K562 (cell line): ENCODE results near the gene COG4. TPM values are rescaled to one million over a fixed set of nuclear protein-coding genes. Genes with fewer than 3 reads are reported as not detected.

ENCODE experiments used
- ATAC-seq: fragments of 200-7000 bp; cut with Tn5 transposase; 3 replicates; pipeline ENCODE4 v1.9.1; 2020; ENCODE audit warnings: moderate library complexity
- BruUV-seq: library from RNA; stranded (reverse); fragments of 400-500 nt; replicated peaks from 2 replicates; lab custom pipeline; 2021; lab: Mats Ljungman, UMichigan
- CTCF ChIA-PET: fragments of 300-600 bp; formaldehyde crosslinking; extraction: SDS; loops from one replicate; lab custom pipeline; 2021; ENCODE audit warnings: low intra/inter-chr PET ratio; lab: Yijun Ruan, JAX
- POLR2A ChIA-PET: fragments of 300-600, 350-650 bp; sonication (Branson Sonifier 250); formaldehyde crosslinking; extraction: SDS; loops from one replicate; lab custom pipeline; 2021; ENCODE audit warnings: antibody characterized with exemption, inconsistent platforms; lab: Yijun Ruan, JAX
- DNase-seq, 4 experiments: peaks; one replicate each; pipeline versions ENCODE4 v3.0.0 to v3.0.0-alpha.2; 2011 to 2018; ENCODE audit warnings: low spot score in 3 of 4, mixed read lengths in 3 of 4; ENCODE audit errors: extremely low read depth in 1 of 4
- FAIRE-seq: peaks from 2 replicates; lab custom pipeline; 2011; peaks lifted over from hg19 to GRCh38; lab: Jason Lieb, UNC
- H2AFZ ChIP-seq: 2 replicates; pipeline ENCODE4 v1.6.0; 2011; ENCODE audit warnings: low read depth, low read length, control low read depth, inconsistent platforms
- H3K27ac ChIP-seq: fragments of 200-600 bp; 3 replicates; pipeline ENCODE4 v1.8.0; 2011; ENCODE audit warnings: low read depth, mild to moderate bottlenecking, control low read depth, inconsistent platforms, low read length, moderate library complexity, mixed read lengths; ENCODE audit errors: extremely low read depth
- H3K27me3 ChIP-seq, 2 experiments: fragments of 300-600 bp in 1 of 2; 2 replicates in 1 of 2; 3 replicates in 1 of 2; pipeline versions ENCODE4 v1.6.0 to v1.8.0; 2011; ENCODE audit warnings: inconsistent platforms in 2 of 2, low read length in 2 of 2, mild to moderate bottlenecking in 1 of 2, mixed read lengths in 1 of 2, moderate library complexity in 1 of 2; ENCODE audit not compliant: control insufficient read depth in 2 of 2, insufficient read depth in 2 of 2
- H3K36me3 ChIP-seq: fragments of 300-600 bp; 3 replicates; pipeline ENCODE4 v1.8.0; 2011; ENCODE audit warnings: mild to moderate bottlenecking, low read length, inconsistent platforms; ENCODE audit not compliant: control insufficient read depth, insufficient read depth
- H3K4me1 ChIP-seq, 2 experiments: fragments of 200-600 bp in 1 of 2; replicated peaks in 1 of 2; 2 replicates in 1 of 2; 3 replicates in 1 of 2; pipeline versions ENCODE4 v1.5.1 to v1.8.0; 2011; ENCODE audit warnings: inconsistent platforms in 2 of 2, low read length in 2 of 2, mild to moderate bottlenecking in 1 of 2, mixed read lengths in 1 of 2, moderate library complexity in 1 of 2; ENCODE audit not compliant: control insufficient read depth in 2 of 2, insufficient read depth in 2 of 2
- H3K4me2 ChIP-seq: 2 replicates; pipeline ENCODE4 v1.6.1; 2011; ENCODE audit warnings: low read length, control low read depth, inconsistent platforms, mixed read lengths; ENCODE audit not compliant: insufficient read depth
- H3K4me3 ChIP-seq: fragments of 200-600 bp; sonication (generic), shearing (Covaris generic); 2 replicates; pipeline ENCODE4 v1.5.1; 2016; ENCODE audit warnings: control low read depth, inconsistent platforms
- H3K79me2 ChIP-seq: fragments of 200-600 bp; 3 replicates; pipeline ENCODE4 v1.8.0; 2011; ENCODE audit warnings: low read length, inconsistent platforms; ENCODE audit not compliant: control insufficient read depth, insufficient read depth
- H3K9ac ChIP-seq, 2 experiments: 2 replicates each; pipeline versions ENCODE4 v1.6.0 to v1.6.1; 2011; ENCODE audit warnings: low read depth in 2 of 2, low read length in 2 of 2, control low read depth in 1 of 2, inconsistent platforms in 1 of 2, mild to moderate bottlenecking in 1 of 2, mixed read lengths in 1 of 2; ENCODE audit not compliant: insufficient read depth in 1 of 2
- H3K9me1 ChIP-seq: one replicate; pipeline ENCODE4 v1.6.0; 2011; ENCODE audit warnings: inconsistent platforms, mild to moderate bottlenecking, low read length, moderate library complexity; ENCODE audit not compliant: control insufficient read depth, insufficient read depth
- H3K9me3 ChIP-seq: replicated peaks from 2 replicates; pipeline ENCODE4 v1.5.1; 2011; ENCODE audit warnings: low read depth, low read length, inconsistent platforms; ENCODE audit not compliant: control insufficient read depth, insufficient read depth
- H4K20me1 ChIP-seq: replicated peaks from 2 replicates; pipeline ENCODE4 v1.6.1; 2011; ENCODE audit warnings: low read length, inconsistent platforms, mixed read lengths; ENCODE audit not compliant: control insufficient read depth, insufficient read depth
- BCOR ChIP-seq: fragments of 450-650 bp; IDR thresholded peaks from 2 replicates; pipeline ENCODE4 v1.6.1; 2016
- FOS ChIP-seq: IDR thresholded peaks from 3 replicates; pipeline ENCODE4 v1.6.1; 2011; ENCODE audit not compliant: insufficient read length; ENCODE audit errors: extremely low read depth
- GTF2F1 ChIP-seq: IDR thresholded peaks from 2 replicates; pipeline ENCODE4 v1.6.1; 2011; ENCODE audit warnings: low read depth, low read length, improper control_type of control experiment
- ILK ChIP-seq: fragments of 450-650 bp; IDR thresholded peaks from 2 replicates; pipeline ENCODE4 v1.6.1; 2016; ENCODE audit warnings: missing genetic modification characterization, low read depth, mild to moderate bottlenecking, missing compliant biosample characterization, moderate library complexity, borderline replicate concordance
- JUNB ChIP-seq: fragments of 450-650 bp; formaldehyde crosslinking; conservative IDR thresholded peaks from 2 replicates; pipeline ENCODE4 v1.4.0; 2020; ENCODE audit warnings: mild to moderate bottlenecking
- NR4A1 ChIP-seq, 2 experiments: fragments of 250-450 bp in 1 of 2; fragments of 450-650 bp in 1 of 2; sonication (Bioruptor Pico) in 1 of 2; IDR thresholded peaks; 2 replicates each; pipeline versions ENCODE4 v1.4.0 to v1.6.1; 2016 to 2020; ENCODE audit warnings: mild to moderate bottlenecking in 2 of 2, missing compliant biosample characterization in 1 of 2, missing genetic modification characterization in 1 of 2, moderate library complexity in 1 of 2
- RBM15 ChIP-seq: fragments of 200-400 bp; formaldehyde crosslinking; IDR thresholded peaks from 2 replicates; pipeline ENCODE4 v1.6.1; 2018; ENCODE audit warnings: mild to moderate bottlenecking, low read length, moderate library complexity; ENCODE audit not compliant: insufficient read depth
- RBM17 ChIP-seq: fragments of 200-400 bp; formaldehyde crosslinking; IDR thresholded peaks from 2 replicates; pipeline ENCODE4 v1.6.1; 2017; ENCODE audit warnings: low read depth, mild to moderate bottlenecking, low read length, borderline replicate concordance
- SIN3A ChIP-seq, 2 experiments: fragments of 150-350 bp in 1 of 2; IDR thresholded peaks; 2 replicates each; pipeline ENCODE4 v1.6.1; 2011 to 2016; ENCODE audit warnings: borderline replicate concordance in 2 of 2, low read depth in 2 of 2, low read length in 2 of 2, mild to moderate bottlenecking in 2 of 2, moderate library complexity in 2 of 2; ENCODE audit not compliant: control insufficient read depth in 1 of 2
- TRIM28 ChIP-seq: fragments of 450-650 bp; IDR thresholded peaks from 2 replicates; pipeline ENCODE4 v1.6.1; 2017
- USF1 ChIP-seq: sonication (generic); formaldehyde crosslinking; IDR thresholded peaks from 2 replicates; pipeline ENCODE4 v1.9.0; 2022; ENCODE audit warnings: mild to moderate bottlenecking, missing genetic modification reagents
- ZFP36 ChIP-seq: fragments of 150-350 bp; IDR thresholded peaks from 2 replicates; pipeline ENCODE4 v1.6.1; 2018; ENCODE audit warnings: low read length, low read depth; ENCODE audit not compliant: partially characterized antibody
- ZNF121 ChIP-seq: sonication (generic); formaldehyde crosslinking; conservative IDR thresholded peaks from 2 replicates; pipeline ENCODE4 v1.8.0; 2022; ENCODE audit warnings: missing genetic modification reagents
- ZNF23 ChIP-seq: fragments of 250-450 bp; sonication (Bioruptor Pico); IDR thresholded peaks from 2 replicates; pipeline ENCODE4 v1.4.0; 2020; ENCODE audit warnings: mild to moderate bottlenecking
- WGBS: fragments of 100-300 bp; shearing (Covaris generic); methylation state at CpG from one replicate; pipeline ENCODE4 v1.1.6; 2016; ENCODE audit warnings: low coverage, mixed read lengths; ENCODE audit not compliant: insufficient coverage; ENCODE audit errors: missing lambda C conversion rate; 5-methylcytosine and 5-hydroxymethylcytosine counted together
- in situ Hi-C: fragments of 300-500 bp; cut with MboI; formaldehyde crosslinking; loops from 4 replicates; pipeline ENCODE4 v1.15.0; 2018; ENCODE audit warnings: inconsistent platforms, mixed read lengths
- intact Hi-C: fragments of 100-400 bp; cut with micrococcal nuclease; formaldehyde crosslinking; loops from 2 replicates; pipeline ENCODE4 v1.14.2; 2022
- polyA plus RNA-seq, 8 experiments: library from polyadenylated mRNA; depleted of rRNA in 4 of 8; stranded (reverse) in 5 of 8; unstranded in 3 of 8; fragments of >200 nt; fragmentation: Nextera tagmentation in 2 of 8; fragmentation: Illumina TruSeq in 1 of 8; extraction: Ambion mirVana in 2 of 8; extraction: Trizol in 1 of 8; gene quantifications; 2 replicates each; pipeline versions ENCODE4 v1.2.1 to v1.2.3, GENCODE V29; 2011 to 2014; ENCODE audit warnings: inconsistent platforms in 1 of 8, missing spikeins in 1 of 8
- total RNA-seq, 7 experiments: library from RNA; depleted of rRNA in 6 of 7; stranded (reverse); fragments of >200 nt in 6 of 7; fragmentation: Illumina TruSeq in 2 of 7; extraction: Trizol in 2 of 7; gene quantifications; 2 replicates each; pipeline versions ENCODE4 v1.2.1 to v1.2.3, GENCODE V29; 2011 to 2021; ENCODE audit warnings: low replicate concordance in 1 of 7
- TF ChIP-seq, protein P1 (sequence below): fragments of 250-450 bp; sonication (Bioruptor Pico); IDR thresholded peaks from 2 replicates; pipeline ENCODE4 v1.8.0; 2022; ENCODE audit warnings: inconsistent platforms, mild to moderate bottlenecking, moderate library complexity, borderline replicate concordance
- TF ChIP-seq, protein P2 (sequence below): sonication (generic); formaldehyde crosslinking; IDR thresholded peaks from 2 replicates; pipeline ENCODE4 v1.8.1; 2022; ENCODE audit warnings: missing genetic modification reagents

The COG4 gene
- total and polyA plus RNA-seq, 9 of the 15 experiments (the other 6 are each of a cell fraction or from before 2014, with no cell fraction given), result 13.7 to 73.9 (median 44.2) TPM

GRCh38 chr16:70470141-70470926 lies 53.0 kb downstream of the COG4 start:
- Histone ChIP-seq H3K36me3 (peaks cover 15% of the 10 kb centered on the region; the same call in 1 of the 3 replicates), H3K27me3 (no peaks in the 10 kb centered on the region), H3K9me1 (no peaks in the 10 kb centered on the region), H3K9ac (peak overlapping the region in 1 of 2 experiments; percentile 70; a peak in 2 of 4 replicates), H3K4me3 (no peak overlapping the region), H3K79me2 (no peaks in the 10 kb centered on the region), H3K4me2 (no peak overlapping the region), H2AFZ (no peak overlapping the region), H4K20me1 (peaks cover 3% of the 10 kb centered on the region; the same call in 1 of the 2 replicates), H3K9me3 (no peaks in the 10 kb centered on the region), H3K4me1 (peaks cover 0 to 48% of the 10 kb centered on the region in 2 experiments; a peak in 3 of 5 replicates), H3K27ac (no peak overlapping the region)
- FAIRE-seq, result no peak
- intact Hi-C loops (no loop called here), in situ Hi-C loops (no loop called here)
- no peak for ATAC-seq
- ChIA-PET CTCF (interaction anchor here (2.5 kb wide), 1 partner anchor 75 kb away, joined by 15 read pairs; no protein-coding TSS in a partner anchor), POLR2A (interaction anchor here (0.6 to 1.0 kb wide), 6 partner anchors 9 to 79 kb away, joined by 3 to 4 read pairs (median 3); no protein-coding TSS in a partner anchor)
- DNase-seq, result no peak
- 85% methylated on average over 10 of the region's 10 CpGs for WGBS
- no TSS peak for BruUV-seq
- TF ChIP-seq GTF2F1 (no peak), ZNF23 (no peak), ILK (no peak), USF1 (CRISPR knock-in tag) (no peak), NR4A1 (CRISPR knock-in tag; IDR thresholded peaks at IDR 0.05) (no peak), NR4A1 (tag; IDR thresholded peaks at IDR 0.05) (no peak), RBM15 (no peak), BCOR (peak; percentile 21; the same call in 1 of the 2 replicates), TRIM28 (no peak), ZNF121 (CRISPR knock-in tag) (peak; percentile 61; the same call in 1 of the 2 replicates), SIN3A (IDR thresholded peaks at IDR 0.05; ENCODE audit: borderline replicate concordance in 2 of 2, control insufficient read depth in 1 of 2, low read depth in 2 of 2, low read length in 2 of 2) (no peak), ZFP36 (peak; percentile 77), RBM17 (no peak), JUNB (CRISPR knock-in tag) (no peak), FOS (no peak)
- TF ChIP-seq, protein P1, sequence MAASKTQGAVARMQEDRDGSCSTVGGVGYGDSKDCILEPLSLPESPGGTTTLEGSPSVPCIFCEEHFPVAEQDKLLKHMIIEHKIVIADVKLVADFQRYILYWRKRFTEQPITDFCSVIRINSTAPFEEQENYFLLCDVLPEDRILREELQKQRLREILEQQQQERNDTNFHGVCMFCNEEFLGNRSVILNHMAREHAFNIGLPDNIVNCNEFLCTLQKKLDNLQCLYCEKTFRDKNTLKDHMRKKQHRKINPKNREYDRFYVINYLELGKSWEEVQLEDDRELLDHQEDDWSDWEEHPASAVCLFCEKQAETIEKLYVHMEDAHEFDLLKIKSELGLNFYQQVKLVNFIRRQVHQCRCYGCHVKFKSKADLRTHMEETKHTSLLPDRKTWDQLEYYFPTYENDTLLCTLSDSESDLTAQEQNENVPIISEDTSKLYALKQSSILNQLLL, result no peak
- TF ChIP-seq, protein P2, sequence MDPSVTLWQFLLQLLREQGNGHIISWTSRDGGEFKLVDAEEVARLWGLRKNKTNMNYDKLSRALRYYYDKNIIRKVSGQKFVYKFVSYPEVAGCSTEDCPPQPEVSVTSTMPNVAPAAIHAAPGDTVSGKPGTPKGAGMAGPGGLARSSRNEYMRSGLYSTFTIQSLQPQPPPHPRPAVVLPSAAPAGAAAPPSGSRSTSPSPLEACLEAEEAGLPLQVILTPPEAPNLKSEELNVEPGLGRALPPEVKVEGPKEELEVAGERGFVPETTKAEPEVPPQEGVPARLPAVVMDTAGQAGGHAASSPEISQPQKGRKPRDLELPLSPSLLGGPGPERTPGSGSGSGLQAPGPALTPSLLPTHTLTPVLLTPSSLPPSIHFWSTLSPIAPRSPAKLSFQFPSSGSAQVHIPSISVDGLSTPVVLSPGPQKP (CRISPR knock-in tag), result no peak
